Neural crest cell (in vitro differentiated cells): ENCODE measurements around the gene TSTD2. TPM values are rescaled to one million over a fixed set of nuclear protein-coding genes. Genes with fewer than 3 reads are reported as not detected.

Source experiments
- DNase-seq: peaks from one replicate; pipeline ENCODE4 v3.0.0; 2021; ENCODE audit warnings: low read depth, mixed read lengths, low spot score
- H3K27ac Mint-ChIP-seq: one replicate; pipeline ENCODE4 v1.8.0; 2021; ENCODE audit warnings: mild to moderate bottlenecking, mixed read lengths; ENCODE audit not compliant: unreplicated experiment
- H3K27me3 Mint-ChIP-seq: 2 replicates; pipeline ENCODE4 v1.8.0; 2021; ENCODE audit warnings: low read depth, mild to moderate bottlenecking, mixed read lengths
- H3K36me3 Mint-ChIP-seq: 2 replicates; pipeline ENCODE4 v1.8.0; 2021; ENCODE audit warnings: low read depth, mild to moderate bottlenecking, mixed read lengths
- H3K4me1 Mint-ChIP-seq: 2 replicates; pipeline ENCODE4 v1.8.0; 2021; ENCODE audit warnings: mixed read lengths
- H3K4me3 Mint-ChIP-seq: one replicate; pipeline ENCODE4 v1.8.0; 2021; ENCODE audit warnings: mild to moderate bottlenecking, mixed read lengths
- H3K9me3 Mint-ChIP-seq: 2 replicates; pipeline ENCODE4 v1.8.0; 2021; ENCODE audit warnings: mixed read lengths
- CTCF ChIP-seq: fragments of 200-600 bp; sonication (generic); conservative IDR thresholded peaks from 2 replicates; pipeline ENCODE4 v1.5.0; 2021; ENCODE audit warnings: antibody characterized with exemption, mild to moderate bottlenecking
- total RNA-seq: library from RNA; stranded (reverse); gene quantifications from 2 replicates; pipeline ENCODE4 v1.2.1, GENCODE V29; 2021

The TSTD2 gene
- total RNA-seq, 1 donor from 2014 or later = 24.4 TPM

GRCh38 chr9:97567182-97567893 is 65.8 kb downstream of the TSTD2 start:
- H3K36me3 Mint-ChIP-seq = no peaks in the 10 kb centered on the region
- H3K9me3 Mint-ChIP-seq = no peaks in the 10 kb centered on the region
- no peak overlapping the region for H3K4me3 Mint-ChIP-seq
- no peaks in the 10 kb centered on the region for H3K4me1 Mint-ChIP-seq
- no peak for DNase-seq
- no peaks in the 10 kb centered on the region for H3K27me3 Mint-ChIP-seq
- H3K27ac Mint-ChIP-seq = no peak overlapping the region
- no peak for TF ChIP-seq CTCF

- H3K27me3 Mint-ChIP-seq = no peaks in the 10 kb centered on the region
- H3K36me3 Mint-ChIP-seq = no peaks in the 10 kb centered on the region
- DNase-seq = no peak
- H3K4me3 Mint-ChIP-seq = no peak overlapping the region
- no peak overlapping the region for H3K27ac Mint-ChIP-seq
- no peak for TF ChIP-seq CTCF
- H3K9me3 Mint-ChIP-seq = no peaks in the 10 kb centered on the region
- H3K4me1 Mint-ChIP-seq = no peaks in the 10 kb centered on the region
Measured at GRCh38 chr9:97565262-97565661, 67.9 kb downstream of the TSTD2 start.

DNA sequence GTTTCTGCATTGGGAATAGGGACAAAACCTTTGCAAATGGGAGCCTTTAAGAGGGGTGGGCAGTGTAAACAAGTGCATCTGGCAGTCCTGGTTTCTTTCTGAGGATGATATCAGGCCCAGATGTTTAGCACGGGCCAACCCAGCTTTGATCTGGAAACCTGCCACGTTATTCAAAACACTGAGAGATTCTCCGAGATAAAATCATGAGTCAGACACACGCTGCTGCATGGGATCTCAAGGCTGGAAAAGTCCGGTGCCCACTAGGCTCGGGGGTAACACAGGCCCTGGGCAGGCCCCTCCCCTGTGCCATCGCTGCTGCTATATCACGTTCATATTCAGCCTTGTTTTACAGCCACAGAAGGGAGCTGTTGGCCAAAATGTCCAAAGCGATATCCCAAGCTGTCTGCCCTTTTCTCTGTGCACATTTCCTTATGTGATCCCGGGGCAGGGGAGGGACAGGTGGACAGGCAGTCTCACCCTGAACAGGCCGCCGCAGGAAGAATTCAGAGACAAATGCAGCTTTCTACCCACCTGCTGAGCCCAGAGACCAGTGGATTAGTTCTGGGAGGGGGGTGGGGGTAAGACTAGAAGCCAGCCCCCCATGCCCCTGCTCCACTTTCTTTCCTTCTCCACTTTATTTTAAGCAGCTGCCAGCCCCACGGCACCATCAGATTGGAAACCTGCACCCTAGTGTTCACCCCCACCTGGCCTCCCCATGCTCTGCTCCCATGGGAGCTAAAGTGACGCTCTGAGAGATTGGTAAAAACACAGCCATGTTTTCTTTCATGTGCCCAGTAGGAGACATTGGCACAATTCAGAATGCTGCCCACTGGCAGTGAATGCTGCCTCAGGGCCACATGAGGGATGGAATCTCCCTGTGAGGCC is 68.6 kb downstream of the TSTD2 start:
- Mint-ChIP-seq H3K27me3 (peaks cover 5% of the 10 kb centered on the region), H3K9me3 (no peaks in the 10 kb centered on the region), H3K4me3 (no peak overlapping the region), H3K36me3 (no peaks in the 10 kb centered on the region), H3K4me1 (no peaks in the 10 kb centered on the region), H3K27ac (peak overlapping the region; percentile 57)
- no peak for DNase-seq
- no peak for TF ChIP-seq CTCF

GRCh38 chr9:97563458-97564135 is 69.6 kb downstream of the TSTD2 start:
- Mint-ChIP-seq H3K4me3 (no peak overlapping the region), H3K9me3 (no peaks in the 10 kb centered on the region), H3K4me1 (no peaks in the 10 kb centered on the region), H3K36me3 (no peaks in the 10 kb centered on the region), H3K27me3 (peaks cover 5% of the 10 kb centered on the region), H3K27ac (no peak overlapping the region)
- TF ChIP-seq CTCF = no peak
- DNase-seq = no peak

DNA sequence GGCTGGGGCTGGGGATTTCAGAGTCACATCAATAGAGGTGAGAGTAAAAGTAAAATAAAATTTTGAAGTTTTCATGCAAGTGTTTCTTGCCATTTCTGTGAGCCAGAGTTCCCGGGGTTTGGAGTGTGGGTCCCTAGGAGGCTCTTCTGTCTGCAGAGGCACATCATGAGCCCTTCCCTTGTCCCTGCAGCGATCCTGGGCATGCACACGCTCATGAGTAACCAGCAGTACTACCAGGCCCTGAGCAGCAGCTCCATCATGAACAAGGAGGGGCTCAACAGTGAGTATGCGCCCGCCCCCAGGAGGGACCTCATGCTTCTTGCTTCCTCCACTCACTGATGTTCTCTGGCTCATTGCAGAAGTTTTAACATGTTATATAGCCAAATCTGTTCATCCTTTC is 70.6 kb downstream of the TSTD2 start:
- Mint-ChIP-seq H3K36me3 (no peaks in the 10 kb centered on the region), H3K9me3 (no peaks in the 10 kb centered on the region), H3K27me3 (peaks cover 5% of the 10 kb centered on the region), H3K4me3 (no peak overlapping the region), H3K27ac (no peak overlapping the region), H3K4me1 (no peaks in the 10 kb centered on the region)
- DNase-seq = no peak
- TF ChIP-seq CTCF = no peak
